GM13976 (cell line): ENCODE results near the gene TTC7B.

ENCODE experiments used
- DNase-seq: peaks from one replicate; pipeline ENCODE4 v3.0.0; 2012; ENCODE audit warnings: low spot score
- CTCF ChIP-seq: IDR thresholded peaks from 2 replicates; pipeline ENCODE4 v1.5.1; 2012; ENCODE audit warnings: borderline replicate concordance, mild to moderate bottlenecking; ENCODE audit not compliant: insufficient read depth; ENCODE audit errors: extremely low read depth, missing control alignments, control extremely low read depth
- in situ Hi-C: fragments of 300-500 bp; cut with MboI; formaldehyde crosslinking; loops from one replicate; pipeline ENCODE4 v1.12.0; 2022; ENCODE audit warnings: low sequenced_read_pairs, mixed read lengths, inconsistent platforms; ENCODE audit not compliant: unreplicated experiment

TTC7B gene

GRCh38 chr14:90609376-90609775, 206.9 kb downstream of the TTC7B start:
- no peak for DNase-seq
- in situ Hi-C loops = no loop called here

GRCh38 chr14:90608929-90609341, 207.3 kb downstream of the TTC7B start:
- TF ChIP-seq CTCF = no peak
- in situ Hi-C loops = no loop called here
- DNase-seq = peak; percentile 45

More at GRCh38 chr14:90609376-90609775, 206.9 kb downstream of the TTC7B start:
- no peak for TF ChIP-seq CTCF

DNA sequence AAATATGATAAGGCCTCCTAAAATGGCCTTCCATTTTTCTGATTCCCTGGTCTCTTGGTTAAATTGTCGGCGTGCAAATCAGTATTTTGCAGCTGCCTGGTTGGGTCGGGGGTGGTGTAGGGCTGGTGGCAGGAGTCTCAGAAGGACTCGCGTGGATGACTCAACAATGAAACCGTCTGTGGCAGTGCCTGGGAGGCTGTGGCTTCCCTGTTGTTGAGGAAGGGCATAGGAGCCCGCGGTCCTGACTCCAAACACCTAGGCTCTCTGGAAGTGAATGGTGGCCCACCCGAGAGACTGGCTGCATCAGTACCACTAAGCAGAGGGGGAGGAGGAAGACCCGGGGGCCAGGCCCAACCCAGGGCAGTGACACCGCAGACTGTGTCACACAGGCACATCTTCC, 207.9 kb downstream of the TTC7B start:
- no peak for TF ChIP-seq CTCF
- in situ Hi-C loops = no loop called here
- no peak for DNase-seq

GRCh38 chr14:90607141-90607540, 209.1 kb downstream of the TTC7B start:
- in situ Hi-C loops = no loop called here
- TF ChIP-seq CTCF = no peak
- no peak for DNase-seq

- TF ChIP-seq CTCF = no peak
- in situ Hi-C loops = no loop called here
- DNase-seq = no peak
Measured at GRCh38 chr14:90606434-90606833, 209.8 kb downstream of the TTC7B start.

DNA sequence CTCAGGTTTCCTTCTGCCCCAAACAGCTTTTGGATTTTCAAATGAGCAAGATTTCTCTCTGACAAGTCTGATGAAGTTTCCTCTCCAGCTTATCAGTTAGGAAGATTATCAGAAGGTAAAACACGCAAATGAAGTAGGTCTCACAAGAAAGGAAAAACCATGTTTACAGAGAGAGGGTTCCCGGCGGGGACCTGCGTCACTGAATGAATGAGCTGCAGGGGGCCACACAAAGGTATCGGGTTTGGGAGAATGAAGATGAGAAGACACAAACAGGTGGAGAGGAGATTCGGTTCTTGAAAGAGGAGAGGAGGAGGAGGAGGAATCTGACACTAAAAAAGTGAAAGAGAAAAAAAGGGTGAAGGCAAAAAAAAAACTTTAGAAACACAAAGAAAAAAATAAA, 210.8 kb downstream of the TTC7B start:
- TF ChIP-seq CTCF = no peak
- no peak for DNase-seq
- in situ Hi-C loops = no loop called here

- TF ChIP-seq CTCF = no peak
- no peak for DNase-seq
- in situ Hi-C loops = no loop called here
Measured at GRCh38 chr14:90604356-90604755, 211.9 kb downstream of the TTC7B start.
